ENCODE results near the gene KLHL18. TPM values are rescaled to one million over a fixed set of nuclear protein-coding genes. Genes with fewer than 3 reads are reported as not detected.
A peak's percentile ranks its signal among the peaks of the same experiment; 100 is the strongest.

The KLHL18 gene
- total RNA-seq, 2 donors from 2014 or later = 12.9 to 18.8 TPM

- Histone ChIP-seq H3K4me3 (peak within 1 kb of the TSS; percentile 78 to 92), H3K36me3 (no peaks in the 10 kb centered on the region), H3K27ac (peak within 1 kb of the TSS; percentile 94 to 96), H3K9me3 (no peaks in the 10 kb centered on the region), H3K4me1 (peaks cover 0 to 42% of the 10 kb centered on the region in 2 donors), H3K27me3 (no peaks in the 10 kb centered on the region)
- peak; percentile 98 for DNase-seq (ENCODE audit: low spot score)
- TF ChIP-seq CTCF (IDR thresholded peaks at IDR 0.05) = no peak
Measured at GRCh38 chr3:47380601-47381316, 98.0 kb downstream of the KLHL18 start, which contains the start of gene PTPN23. PTPN23 (plus strand) TSS chr3:47381021; CDS start chr3:47381097, 76 bp downstream.

DNA sequence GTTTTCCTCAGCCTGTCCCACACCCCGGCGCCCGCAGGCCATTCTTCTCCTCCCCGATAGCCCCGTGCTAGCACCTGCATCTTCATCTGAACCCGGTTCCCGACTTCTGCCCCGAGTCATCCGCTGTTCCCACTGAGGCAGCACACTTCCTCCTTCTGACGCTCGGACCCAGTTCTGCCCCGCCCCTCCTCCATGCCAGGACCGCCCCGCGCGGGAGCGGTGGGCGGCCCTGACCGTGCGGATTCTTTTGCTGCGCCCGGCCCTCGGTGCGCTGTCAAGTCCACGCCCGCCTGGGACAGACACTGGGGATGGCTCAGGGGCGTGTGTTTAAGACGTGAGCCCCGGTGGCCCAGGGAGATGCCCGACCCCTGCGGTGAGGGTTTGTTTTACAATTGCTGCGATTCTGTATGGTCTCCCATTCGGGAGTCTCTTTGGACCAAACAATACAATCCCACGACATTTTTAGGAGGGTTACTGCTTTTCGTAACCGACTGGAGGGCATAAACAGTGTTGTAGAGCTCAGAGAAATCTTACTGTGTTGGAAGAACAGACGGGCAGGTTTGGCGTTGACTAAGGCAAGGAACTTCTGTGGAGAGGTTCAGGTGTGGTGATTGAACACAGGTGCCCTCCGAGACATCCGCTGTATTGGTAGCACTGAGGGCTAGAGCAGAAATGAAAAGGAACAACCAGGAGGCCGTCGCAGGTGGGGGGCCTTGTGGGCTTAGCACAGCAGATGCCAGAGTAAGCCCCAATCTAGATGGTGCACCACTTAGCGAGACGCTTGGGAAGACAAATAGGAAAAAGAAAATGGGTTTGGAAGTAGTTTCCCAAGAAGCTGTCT, 98.8 kb downstream of the KLHL18 start:
- H3K9me3 ChIP-seq = no peaks in the 10 kb centered on the region

GRCh38 chr3:47384425-47384824, 101.7 kb downstream of the KLHL18 start:
- TF ChIP-seq CTCF (IDR thresholded peaks at IDR 0.05) = no peak
- no peaks in the 10 kb centered on the region for H3K9me3 ChIP-seq
- no peak overlapping the region for H3K4me3 ChIP-seq
- no peak overlapping the region for H3K27ac ChIP-seq
- H3K27me3 ChIP-seq = no peaks in the 10 kb centered on the region
- peaks cover 0 to 43% of the 10 kb centered on the region in 2 donors for H3K4me1 ChIP-seq
- H3K36me3 ChIP-seq = peaks cover 6% of the 10 kb centered on the region
- DNase-seq (ENCODE audit: low spot score) = no peak

More for the DNA sequence above, 98.8 kb downstream of the KLHL18 start:
- H3K36me3 ChIP-seq = no peaks in the 10 kb centered on the region
- peak overlapping the region; percentile 78 to 92 for H3K4me3 ChIP-seq
- H3K4me1 ChIP-seq = peaks cover 0 to 45% of the 10 kb centered on the region in 2 donors
- no peak for TF ChIP-seq CTCF (IDR thresholded peaks at IDR 0.05)
- H3K27ac ChIP-seq = peak overlapping the region; percentile 94 to 96
- H3K27me3 ChIP-seq = no peaks in the 10 kb centered on the region
- peak; percentile 88 for DNase-seq (ENCODE audit: low spot score)

GRCh38 chr3:47385007-47385406, 102.3 kb downstream of the KLHL18 start:
- peaks cover 6% of the 10 kb centered on the region for H3K36me3 ChIP-seq
- no peak overlapping the region for H3K4me3 ChIP-seq
- H3K27ac ChIP-seq = no peak overlapping the region
- peaks cover 0 to 37% of the 10 kb centered on the region in 2 donors for H3K4me1 ChIP-seq
- no peak for TF ChIP-seq CTCF (IDR thresholded peaks at IDR 0.05)
- no peaks in the 10 kb centered on the region for H3K27me3 ChIP-seq
- DNase-seq (ENCODE audit: low spot score) = no peak
- no peaks in the 10 kb centered on the region for H3K9me3 ChIP-seq

- DNase-seq (ENCODE audit: low spot score) = no peak
- H3K27me3 ChIP-seq = no peaks in the 10 kb centered on the region
- no peak overlapping the region for H3K27ac ChIP-seq
- TF ChIP-seq CTCF (IDR thresholded peaks at IDR 0.05) = no peak
- peaks cover 6% of the 10 kb centered on the region for H3K36me3 ChIP-seq
- H3K9me3 ChIP-seq = no peaks in the 10 kb centered on the region
- H3K4me3 ChIP-seq = no peak overlapping the region
- H3K4me1 ChIP-seq = peaks cover 0 to 34% of the 10 kb centered on the region in 2 donors
Measured at GRCh38 chr3:47385796-47386195, 103.1 kb downstream of the KLHL18 start.
